ENCODE measurements around the gene GPR137C.

GRCh38 chr14:52660325-52660724 lies 107.7 kb downstream of the GPR137C start:
- TF ChIP-seq CTCF (IDR thresholded peaks at IDR 0.05), result no peak
- no peak for TF ChIP-seq POLR2A (IDR thresholded peaks at IDR 0.05)

All from right lobe of liver (tissue), 4 donors.